NCI-H2196 treated with DMSO at 0.1 percent for 48 hours (cell line): ENCODE measurements around the gene TMEM54.
"Not testable (repeated sequence)": the region's sequence is repeated elsewhere in the genome, so short reads cannot be mapped to it uniquely, and the experiment has no call there.

Experiments
- DNase-seq: peaks from one replicate; lab custom pipeline; 2025; ENCODE audit not compliant: unreplicated experiment; lab: John Stamatoyannopoulos, UW

The TMEM54 gene

DNA sequence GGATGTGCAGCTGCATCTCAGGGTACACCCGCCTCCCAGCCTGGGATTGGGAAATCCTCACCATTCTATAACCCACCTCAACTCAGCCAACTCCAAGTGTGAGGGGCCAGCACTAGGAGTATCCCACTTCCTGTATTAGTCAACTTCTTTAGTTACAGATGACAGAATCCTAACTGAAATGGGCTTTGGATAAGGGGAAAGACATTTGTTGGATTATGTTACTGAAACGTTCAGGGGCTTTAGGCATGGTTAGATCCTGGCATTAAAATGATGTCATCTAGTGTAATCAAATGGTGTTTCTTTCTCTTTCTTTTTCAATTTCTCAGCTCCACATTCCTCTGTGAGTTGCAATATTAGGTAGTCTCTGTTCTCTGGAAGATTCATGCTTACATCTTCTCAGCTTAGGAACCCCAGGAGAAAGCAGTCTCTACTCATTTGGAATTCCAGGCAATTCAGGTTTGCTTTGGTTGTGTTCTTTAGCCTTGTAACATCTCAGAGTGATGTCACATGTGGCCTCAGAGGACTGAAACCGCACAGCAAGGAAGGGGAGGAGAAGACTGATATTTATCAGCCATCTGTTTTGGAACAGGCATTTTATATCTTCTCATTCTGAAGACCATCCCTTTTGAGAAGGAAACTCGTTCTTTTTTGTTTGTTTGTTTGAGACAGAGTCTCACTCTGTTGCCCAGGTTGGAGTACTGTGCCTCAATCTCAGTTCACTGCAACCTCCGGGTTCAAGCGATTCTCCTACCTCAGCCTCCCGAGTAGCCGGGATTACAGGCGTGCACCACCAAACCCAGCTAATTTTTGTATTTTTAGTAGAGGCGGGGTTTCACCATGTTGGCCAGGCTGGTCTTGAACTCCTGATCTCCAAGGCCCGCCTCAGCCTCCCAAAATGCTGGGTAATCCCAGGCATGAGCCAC is 18.9 kb upstream of the TMEM54 start:
- no peak for DNase-seq

DNA sequence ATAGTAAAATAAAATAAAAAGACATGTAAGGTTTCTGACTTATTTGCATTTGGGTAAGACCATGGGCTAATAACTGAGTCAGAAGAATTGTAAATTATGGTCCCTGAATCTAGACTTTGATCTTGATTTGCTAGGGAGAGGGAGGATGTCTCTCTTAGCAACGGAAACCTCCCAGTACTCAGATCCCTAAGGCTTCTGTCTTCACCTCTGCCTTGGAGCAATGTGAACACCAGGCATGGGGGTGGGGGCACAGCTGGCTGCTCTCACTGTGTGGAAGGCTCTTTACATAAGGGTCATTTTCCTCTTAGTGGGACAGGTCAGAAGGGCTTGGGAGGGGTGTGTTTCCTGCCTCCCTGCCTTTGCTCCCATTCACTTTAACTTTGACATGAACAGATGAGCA is 17.0 kb upstream of the TMEM54 start:
- no peak for DNase-seq

DNA sequence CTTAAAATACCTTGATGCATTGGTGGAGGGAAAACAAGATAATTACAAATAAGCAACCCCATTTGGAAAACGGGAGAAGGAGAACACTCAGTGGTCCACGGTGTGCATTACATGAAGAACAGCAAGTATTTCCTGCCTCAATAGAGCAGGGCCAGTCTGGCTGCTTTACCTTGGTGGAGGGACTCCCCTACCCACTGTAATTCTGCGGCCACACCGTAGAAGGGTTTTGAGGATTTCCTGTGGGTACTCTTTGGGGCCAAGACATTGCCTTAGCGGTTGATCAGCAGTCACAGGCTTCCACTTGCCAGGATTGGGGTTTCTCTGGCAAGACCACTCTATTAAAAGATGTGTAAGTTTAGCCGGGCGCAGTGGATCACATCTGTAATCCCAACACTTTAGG is 16.3 kb upstream of the TMEM54 start:
- DNase-seq, result no peak

DNA sequence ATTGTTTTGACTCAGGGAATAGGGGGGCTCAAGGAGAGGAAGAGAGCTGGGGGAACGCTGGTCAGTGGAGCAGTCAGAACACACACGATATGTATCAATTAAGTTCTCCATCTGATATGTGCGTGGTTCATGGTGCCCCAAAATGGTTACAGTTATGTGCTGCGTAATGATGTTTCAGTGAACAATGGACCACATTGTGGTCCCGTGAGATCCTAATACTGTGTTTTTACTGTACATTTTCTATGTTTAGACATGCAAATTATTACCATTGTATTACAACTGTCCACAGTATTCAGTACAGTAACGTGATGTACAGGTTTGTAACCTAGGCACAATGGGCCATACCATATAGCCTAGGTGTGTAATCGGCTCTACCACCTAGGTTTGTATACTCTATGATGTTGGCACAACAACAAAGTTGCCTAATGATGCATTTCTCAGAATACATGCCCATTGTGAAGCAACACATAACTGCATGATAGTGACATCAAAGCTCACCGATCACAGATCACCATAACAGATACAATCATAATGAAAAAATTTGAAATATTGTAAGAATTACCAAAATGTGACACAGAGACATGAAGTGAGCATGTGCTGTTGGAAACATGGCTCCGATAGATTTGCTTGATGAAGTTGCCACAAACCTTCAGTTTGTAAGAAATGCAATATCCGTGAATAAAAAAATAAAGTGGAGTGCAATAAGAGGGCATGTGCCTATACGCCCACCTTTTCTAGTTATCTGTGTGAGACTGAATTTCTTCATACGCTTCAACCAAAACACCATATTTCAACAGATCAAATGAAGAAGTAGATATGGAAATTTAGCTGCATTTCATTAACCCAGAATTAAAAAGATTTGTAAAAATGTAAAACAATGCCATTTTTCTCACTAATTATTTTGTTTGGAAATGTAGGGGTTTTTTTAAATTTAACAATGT is 14.8 kb upstream of the TMEM54 start:
- DNase-seq, result no peak

DNA sequence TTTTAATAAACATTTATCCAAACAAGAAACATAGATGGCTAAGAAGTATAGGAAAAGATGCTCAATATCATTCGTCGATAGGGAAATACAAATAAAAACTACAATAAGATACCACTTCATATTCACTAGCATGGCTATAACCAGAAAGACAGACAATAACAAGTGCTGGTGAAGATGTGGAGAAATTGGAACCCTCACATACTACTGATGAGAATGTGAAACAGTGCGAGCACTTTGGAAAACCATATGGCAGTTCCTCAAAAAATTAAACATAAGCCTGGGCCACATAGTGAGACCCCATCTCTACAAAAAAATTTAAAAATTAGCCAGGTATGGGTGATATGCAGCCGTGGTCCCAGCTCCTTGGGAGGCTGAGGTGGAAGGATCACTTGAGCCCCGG is 9.1 kb upstream of the TMEM54 start:
- DNase-seq, result no peak

DNA sequence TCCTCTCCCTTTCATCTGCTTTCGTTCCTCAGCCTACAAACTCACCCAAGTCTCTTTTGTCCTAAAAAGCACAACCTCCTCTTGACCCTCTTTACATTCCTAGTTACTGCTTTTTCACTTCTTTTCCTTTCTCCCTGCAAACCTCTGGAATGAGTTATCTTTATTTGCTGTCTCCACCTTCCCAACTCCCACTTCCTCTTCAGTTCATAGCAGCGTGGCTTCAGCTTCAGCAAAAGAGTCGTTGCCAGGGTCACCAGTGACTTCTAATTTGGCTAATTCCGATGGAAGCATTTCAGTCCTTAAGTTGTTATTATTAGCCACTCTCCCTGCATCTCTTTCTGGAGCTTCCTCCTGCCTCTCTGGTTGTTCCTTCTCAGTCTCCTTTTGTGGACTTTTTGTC is 6.2 kb upstream of the TMEM54 start:
- DNase-seq, result no peak

DNA sequence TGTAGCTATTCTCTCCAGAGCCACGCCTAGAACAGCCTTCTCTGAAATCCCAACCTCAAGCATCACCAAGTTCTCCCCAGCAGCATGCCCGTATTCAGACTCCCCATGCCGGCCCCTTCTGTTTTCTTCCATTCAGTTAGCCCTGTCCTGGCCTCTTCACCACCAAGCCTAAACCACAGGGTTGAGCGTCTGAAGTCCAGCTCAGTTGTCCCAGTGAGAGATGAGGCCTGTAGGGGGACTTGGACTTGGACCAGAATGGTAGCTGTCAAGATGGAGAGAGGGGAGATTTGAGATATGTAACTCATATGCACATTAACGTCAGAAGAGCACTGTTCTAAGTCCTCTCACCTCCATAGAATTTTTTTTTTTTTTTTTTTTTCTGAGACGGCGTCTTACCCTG is 5.5 kb upstream of the TMEM54 start:
- DNase-seq, result no peak

DNA sequence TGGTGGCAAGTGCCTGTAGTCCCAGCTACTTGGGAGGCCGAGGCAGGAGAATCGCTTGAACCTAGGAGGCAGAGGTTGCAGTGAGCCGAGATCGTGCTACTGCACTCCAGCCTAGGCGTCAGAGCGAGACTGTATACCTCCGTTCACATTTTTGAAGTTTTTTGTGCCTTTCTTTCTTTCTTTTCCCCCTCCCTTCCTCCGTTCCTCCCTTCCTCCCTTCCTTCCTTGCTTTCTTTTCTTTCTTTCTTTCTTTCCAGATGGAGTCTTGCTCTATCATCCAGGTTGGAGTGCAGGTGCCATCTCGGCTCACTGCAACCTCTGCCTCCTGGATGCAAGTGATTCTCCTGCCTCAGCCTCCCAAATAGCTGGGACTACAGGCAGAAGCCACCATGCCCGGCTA is 4.4 kb upstream of the TMEM54 start:
- DNase-seq, result not testable (repeated sequence)

DNA sequence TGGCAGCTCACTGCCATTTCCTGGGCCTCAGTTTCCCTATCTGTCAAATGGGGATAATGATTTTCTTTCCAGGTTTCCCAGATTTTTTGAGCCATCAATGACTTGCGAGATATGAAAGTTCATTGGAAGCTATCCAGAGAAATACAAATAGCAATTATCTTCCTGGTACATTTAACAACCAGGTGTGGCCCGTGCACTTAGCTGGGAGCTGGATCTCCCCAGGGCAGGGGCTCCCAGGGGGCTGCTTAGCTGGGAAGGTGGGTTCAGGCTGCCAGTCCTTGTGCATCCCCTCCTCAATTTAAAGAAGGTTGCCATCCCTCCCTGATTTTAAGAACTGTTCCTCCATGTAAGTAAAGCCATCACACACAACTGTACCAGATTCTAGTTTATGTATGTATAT is 3.6 kb upstream of the TMEM54 start:
- no peak for DNase-seq

DNA sequence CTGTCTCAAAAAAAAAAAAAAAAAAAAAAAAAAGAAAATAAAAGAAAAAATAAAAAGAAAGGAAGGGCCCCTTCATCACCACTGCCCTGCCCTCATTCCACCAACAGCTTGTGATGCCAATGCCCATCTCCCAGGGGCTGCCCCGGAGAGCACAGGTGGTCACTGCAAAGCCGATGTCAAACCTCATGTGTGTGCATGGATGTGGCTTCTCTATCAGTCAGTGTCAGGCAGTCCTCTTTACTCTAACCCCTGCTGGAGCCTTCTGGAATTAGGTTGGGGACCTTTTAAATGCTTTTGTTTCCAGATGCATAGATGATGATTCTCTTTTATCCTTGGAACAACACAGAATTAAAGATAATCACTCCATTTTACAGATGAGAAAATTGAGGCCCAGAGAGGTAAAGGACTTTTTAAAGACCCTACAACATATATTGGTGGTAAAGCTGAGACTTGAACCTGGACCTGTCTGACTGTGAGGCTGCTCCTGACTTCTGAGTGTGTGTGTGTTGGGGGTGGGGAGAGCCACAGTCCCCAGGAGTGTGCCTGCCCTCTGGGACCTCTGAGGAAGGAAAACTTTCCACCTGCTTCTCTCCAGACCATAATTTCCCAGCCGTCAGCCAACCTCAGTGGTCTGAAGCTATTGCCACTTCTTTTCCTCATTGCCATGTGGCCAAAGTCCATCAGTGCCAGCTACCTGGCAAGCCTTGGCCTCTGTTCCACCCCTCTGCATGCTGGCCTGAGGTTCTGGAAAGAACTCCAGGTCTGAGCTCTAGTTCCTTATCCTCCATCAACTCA is 3.0 kb upstream of the TMEM54 start:
- DNase-seq, result no peak

DNA sequence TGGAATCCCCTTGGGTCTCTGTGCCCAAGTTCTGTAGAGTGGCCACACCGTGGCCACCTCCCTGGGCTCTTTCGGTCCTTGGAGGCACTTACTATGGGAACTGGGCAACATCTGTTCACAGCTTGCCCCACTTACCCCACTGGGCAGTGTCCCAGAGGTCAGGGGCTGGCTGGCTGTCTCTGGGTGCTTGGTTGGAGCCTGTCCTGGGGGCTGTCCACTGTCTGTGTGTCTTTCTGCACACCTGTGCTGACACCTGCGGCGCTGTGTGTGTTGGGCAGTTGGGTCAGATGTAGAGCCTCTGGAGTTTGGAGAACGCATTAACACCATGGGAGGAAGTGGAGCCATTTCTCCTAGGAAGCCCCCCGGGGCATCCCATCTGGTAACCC is 1.3 kb upstream of the TMEM54 start:
- DNase-seq, result no peak

DNA sequence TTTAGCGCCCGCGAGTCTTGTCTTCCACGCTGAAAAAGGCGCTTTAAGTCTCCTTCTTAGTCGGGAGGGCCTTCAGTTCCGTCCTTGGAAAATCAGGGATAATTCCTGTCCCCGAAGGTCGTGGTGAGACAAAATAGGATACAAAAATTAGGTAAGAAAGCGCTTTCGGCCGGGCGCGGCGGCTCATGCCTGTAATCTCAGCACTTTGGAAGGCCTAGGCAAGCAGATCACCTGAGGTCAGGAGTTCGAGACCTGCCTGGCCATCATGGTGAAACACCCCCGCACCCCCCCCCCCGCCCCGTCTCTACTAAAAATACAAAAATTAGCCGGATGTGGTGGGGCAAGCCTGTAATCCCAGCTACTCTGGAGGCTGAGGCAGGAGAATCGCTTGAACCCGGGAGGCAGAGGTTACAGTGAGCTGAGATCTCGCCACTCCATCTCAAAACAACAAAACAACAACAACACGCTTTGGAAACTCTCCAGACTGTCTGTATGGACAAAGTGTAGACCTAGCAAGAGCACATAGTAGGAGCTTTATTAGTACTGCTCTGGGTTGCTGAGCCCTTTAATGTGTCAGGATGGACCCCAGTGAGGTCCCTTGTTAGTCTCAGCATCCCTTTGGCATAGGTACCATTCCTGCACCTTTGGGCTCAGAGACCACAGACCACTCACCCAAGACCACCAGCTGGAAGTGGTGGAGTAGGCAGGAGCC is 790 bp upstream of the TMEM54 start:
- no peak for DNase-seq

DNA sequence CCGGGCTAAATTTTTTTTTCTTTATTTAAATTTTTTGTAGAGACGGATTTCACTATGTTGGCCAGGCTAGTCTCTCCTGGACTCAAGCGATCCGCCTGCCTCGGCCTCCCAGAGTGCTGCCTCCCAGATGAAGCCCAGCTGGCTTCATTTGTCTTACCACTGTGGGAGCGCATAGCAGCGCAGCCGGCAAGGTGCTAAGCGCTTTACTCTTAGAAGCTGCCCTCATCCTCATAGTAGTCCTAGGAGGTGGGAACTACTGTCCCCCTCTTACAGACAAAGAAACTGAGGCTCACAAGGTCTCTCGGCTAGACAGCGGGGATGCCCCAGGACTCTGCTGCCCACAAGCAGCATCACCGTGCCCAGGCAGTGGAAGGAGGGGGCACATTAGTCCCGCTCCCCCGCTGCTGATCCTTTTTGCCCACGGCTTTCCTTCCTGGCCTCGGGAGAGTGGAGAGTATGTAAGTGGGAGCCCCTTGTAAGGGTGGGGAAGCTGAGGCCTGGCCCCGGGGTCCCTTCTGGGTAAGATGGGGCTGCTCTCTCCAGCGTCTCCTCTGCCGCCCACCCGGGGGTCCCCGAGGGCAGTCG is 726 bp downstream of the TMEM54 start:
- DNase-seq, result no peak

DNA sequence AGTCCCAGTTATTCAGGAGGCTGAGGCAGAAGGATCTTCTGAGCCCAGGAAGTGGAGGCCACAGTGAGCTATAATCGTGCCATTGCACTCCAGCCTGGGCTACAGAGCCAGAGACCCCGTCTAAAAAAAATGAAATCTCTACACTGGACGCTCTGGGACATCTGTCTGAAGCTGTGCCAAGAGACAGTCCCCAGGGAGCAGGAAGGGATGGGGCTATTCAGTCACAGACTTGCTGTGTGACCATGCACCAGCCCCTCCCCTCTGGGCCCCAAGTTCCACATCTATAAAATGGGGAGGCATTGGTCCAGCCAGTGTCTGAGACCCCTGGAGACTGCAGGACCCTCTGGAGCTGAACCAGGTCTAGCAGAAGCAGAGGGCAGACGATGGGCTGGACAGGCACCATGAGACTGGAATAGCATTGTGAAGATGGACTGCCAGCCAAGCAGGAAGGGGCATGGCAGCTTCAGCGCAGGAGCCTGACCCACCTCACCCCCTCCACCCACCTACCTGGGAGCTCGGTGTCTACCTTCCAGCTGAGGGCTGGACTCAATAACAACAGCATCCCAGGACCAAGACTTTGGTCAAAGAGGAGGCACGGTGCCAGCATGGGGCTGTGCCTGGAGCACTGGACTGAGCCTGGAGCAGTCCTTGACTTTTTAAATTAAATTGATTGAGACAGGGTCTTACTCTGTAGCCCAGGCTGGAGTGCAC is 1.4 kb downstream of the TMEM54 start:
- no peak for DNase-seq

DNA sequence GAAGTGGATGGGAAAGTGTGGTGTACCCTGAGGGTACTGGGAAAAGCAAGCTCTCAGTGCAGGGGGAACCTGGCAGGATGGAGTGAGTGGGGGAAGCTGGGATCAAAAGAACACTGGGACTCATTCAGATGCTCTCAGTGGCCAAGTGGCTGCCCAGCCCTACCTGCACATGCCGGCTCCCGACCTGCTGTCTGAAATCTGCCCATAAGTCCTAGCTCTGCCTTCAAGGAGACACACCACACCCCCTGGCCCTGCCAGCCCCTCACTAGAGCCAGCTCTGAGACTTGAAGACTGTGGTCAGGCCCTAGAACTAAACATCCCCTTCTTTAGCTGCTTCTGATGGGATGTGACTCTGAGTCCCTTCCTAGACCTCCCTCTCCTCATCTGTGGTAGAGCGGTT is 2.2 kb downstream of the TMEM54 start:
- DNase-seq, result no peak

DNA sequence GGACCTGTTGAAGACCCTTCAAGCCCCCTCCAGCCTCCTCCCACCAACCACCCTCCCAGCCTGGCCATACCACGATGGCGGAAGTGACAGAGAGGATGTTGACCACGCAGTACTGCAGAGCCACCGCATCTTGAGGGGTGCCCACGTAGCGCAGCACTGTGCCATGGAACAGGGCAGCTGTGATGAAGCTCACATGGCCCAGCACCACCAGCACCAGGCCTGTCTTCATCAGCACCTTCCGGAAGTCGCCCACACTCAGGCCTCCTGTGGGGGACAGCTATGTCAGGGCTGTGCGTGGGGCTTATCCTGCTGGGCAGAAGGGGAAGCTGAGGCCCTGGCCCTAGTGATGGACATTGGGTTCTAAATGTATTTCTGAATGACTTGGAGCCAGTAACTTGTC is 3.1 kb downstream of the TMEM54 start:
- DNase-seq, result no peak

DNA sequence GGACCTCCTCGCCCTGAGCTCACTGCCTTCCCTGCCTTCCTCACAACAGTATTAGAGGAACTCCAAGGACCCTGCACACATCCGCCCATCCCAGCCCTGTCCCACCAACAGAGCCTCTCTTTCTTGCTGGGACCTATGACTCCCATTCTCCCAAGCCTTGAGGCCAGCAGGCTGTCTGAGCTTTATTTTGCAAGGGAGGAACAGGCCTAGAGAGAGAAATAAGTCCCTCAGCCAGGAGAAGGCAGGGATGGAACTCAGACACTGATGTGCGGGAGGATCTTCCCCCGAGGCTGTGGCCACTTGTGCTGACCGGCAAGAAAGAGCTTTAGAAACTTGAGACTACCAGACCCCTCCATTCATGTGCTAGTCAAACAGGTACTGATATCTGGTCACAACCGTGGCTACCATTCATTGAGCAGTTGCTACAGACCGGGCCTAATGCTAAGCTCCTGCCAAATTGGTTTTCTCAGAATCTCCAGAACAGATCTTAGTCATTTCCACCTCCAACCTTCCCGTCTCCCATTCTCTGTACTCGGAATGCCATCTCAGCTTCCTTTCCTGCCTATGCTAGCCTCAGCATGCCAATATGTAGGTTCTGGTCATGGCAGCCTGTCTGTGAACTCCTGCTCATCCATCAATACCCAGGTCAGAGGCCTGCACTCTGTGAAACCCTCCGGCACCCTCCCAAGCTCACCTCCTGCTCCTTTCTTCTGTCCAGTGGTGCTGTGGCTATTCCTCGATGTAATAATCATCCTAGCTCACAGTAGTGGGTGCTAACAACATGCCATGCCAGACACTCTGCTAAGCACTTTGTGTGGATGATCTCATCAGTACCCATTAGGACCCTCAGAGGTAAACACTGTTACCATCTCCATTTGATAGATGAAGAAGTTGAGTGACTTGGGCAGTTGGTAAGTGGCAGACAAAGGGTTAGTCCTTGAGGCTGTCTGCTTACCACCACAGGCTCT is 3.8 kb downstream of the TMEM54 start:
- no peak for DNase-seq

DNA sequence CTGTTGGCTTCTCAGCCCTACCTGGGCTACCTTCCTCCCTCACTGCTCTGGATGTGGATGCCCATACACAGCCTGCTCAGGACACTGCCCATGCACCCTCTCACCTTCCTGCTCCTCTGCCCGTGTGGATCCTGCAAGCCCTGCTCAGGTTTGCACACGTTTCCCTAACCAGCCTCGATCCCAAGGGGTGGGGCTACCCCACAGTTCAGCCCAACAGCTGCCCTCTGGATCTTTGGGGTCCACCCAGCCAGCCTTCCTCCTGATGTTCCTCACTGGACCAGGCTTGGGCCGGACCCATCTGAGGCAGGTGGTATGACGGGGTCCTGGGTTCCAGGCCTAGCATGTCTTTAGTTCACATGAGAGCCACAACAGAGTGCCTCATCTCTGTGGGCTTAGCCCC is 4.7 kb downstream of the TMEM54 start:
- no peak for DNase-seq
